Measurements from ENCODE around the gene CCDC197. TPM values are rescaled to one million over a fixed set of nuclear protein-coding genes. Genes with fewer than 3 reads are reported as not detected.

CCDC197 gene
- total and polyA plus RNA-seq, 9 donors: not detected

- TF ChIP-seq POLR2A (IDR thresholded peaks at IDR 0.05) (no peak), EP300 (IDR thresholded peaks at IDR 0.05) (no peak), CTCF (IDR thresholded peaks at IDR 0.05) (no peak)
- H3K4me1 ChIP-seq (ENCODE audit: insufficient read depth): no peaks in the 10 kb centered on the region
- H3K27me3 ChIP-seq: no peaks in the 10 kb centered on the region
- H3K27ac ChIP-seq: no peak overlapping the region
- H3K9me3 ChIP-seq: no peaks in the 10 kb centered on the region
- intact Hi-C loops (cut with DNase I): no loop called here
- H3K36me3 ChIP-seq: no peaks in the 10 kb centered on the region
- peak in 1 of 5 donors; percentile 17 for DNase-seq
- WGBS, 3 donors: 89 to 90% (median 89%) methylated on average over 8 of the region's 8 CpGs
- no peak overlapping the region for H3K4me3 ChIP-seq
Measured at GRCh38 chr14:94045101-94045500, 48.0 kb downstream of the CCDC197 start.

- peak in 1 of 5 donors; percentile 43 for DNase-seq
- intact Hi-C loops (cut with DNase I): no loop called here
- WGBS, 3 donors: 74 to 87% (median 78%) methylated on average over 19 of the region's 19 CpGs
Measured at GRCh38 chr14:94045563-94046345, 48.7 kb downstream of the CCDC197 start.

GRCh38 chr14:94046696-94047250 lies 49.7 kb downstream of the CCDC197 start:
- no peak overlapping the region for H3K4me3 ChIP-seq
- no peaks in the 10 kb centered on the region for H3K4me1 ChIP-seq (ENCODE audit: insufficient read depth)
- no peaks in the 10 kb centered on the region for H3K27me3 ChIP-seq
- H3K9me3 ChIP-seq: no peaks in the 10 kb centered on the region
- H3K27ac ChIP-seq: peak overlapping the region in 1 of 2 donors; percentile 9
- intact Hi-C loops (cut with DNase I): no loop called here
- peak in 2 of 5 donors; percentile 8 to 29 for DNase-seq
- TF ChIP-seq CTCF (IDR thresholded peaks at IDR 0.05): no peak
- no peak for TF ChIP-seq POLR2A (IDR thresholded peaks at IDR 0.05)
- TF ChIP-seq EP300 (IDR thresholded peaks at IDR 0.05): no peak
- H3K36me3 ChIP-seq: no peaks in the 10 kb centered on the region
- WGBS, 3 donors: 71 to 83% (median 76%) methylated on average over 7 of the region's 7 CpGs

More at GRCh38 chr14:94045563-94046345, 48.7 kb downstream of the CCDC197 start:
- Histone ChIP-seq H3K27ac (no peak overlapping the region), H3K4me1 (ENCODE audit: insufficient read depth) (no peaks in the 10 kb centered on the region), H3K9me3 (no peaks in the 10 kb centered on the region), H3K36me3 (no peaks in the 10 kb centered on the region), H3K4me3 (no peak overlapping the region), H3K27me3 (no peaks in the 10 kb centered on the region)
- TF ChIP-seq EP300 (IDR thresholded peaks at IDR 0.05): no peak
- TF ChIP-seq POLR2A (IDR thresholded peaks at IDR 0.05): no peak
- TF ChIP-seq CTCF (IDR thresholded peaks at IDR 0.05): no peak

GRCh38 chr14:94047581-94047980 lies 50.5 kb downstream of the CCDC197 start:
- H3K4me1 ChIP-seq (ENCODE audit: insufficient read depth): no peaks in the 10 kb centered on the region
- 86 to 96% (median 90%) methylated on average over 3 of the region's 3 CpGs for WGBS, 3 donors
- H3K27me3 ChIP-seq: no peaks in the 10 kb centered on the region
- H3K4me3 ChIP-seq: no peak overlapping the region
- TF ChIP-seq POLR2A (IDR thresholded peaks at IDR 0.05) (no peak), CTCF (IDR thresholded peaks at IDR 0.05) (no peak), EP300 (IDR thresholded peaks at IDR 0.05) (no peak)
- no peak overlapping the region for H3K27ac ChIP-seq
- DNase-seq: peak in 2 of 5 donors; percentile 3 to 4
- H3K9me3 ChIP-seq: no peaks in the 10 kb centered on the region
- H3K36me3 ChIP-seq: no peaks in the 10 kb centered on the region
- intact Hi-C loops (cut with DNase I): no loop called here

All from ovary (tissue), 9 donors.